B cell (primary cell): ENCODE measurements around the gene SMURF2. TPM values are rescaled to one million over a fixed set of nuclear protein-coding genes. Genes with fewer than 3 reads are reported as not detected.

ENCODE experiments used
- ATAC-seq: fragments of 200-7000 bp; cut with Tn5 transposase; one replicate; pipeline ENCODE4 v1.10.0; 2021; ENCODE audit warnings: low read depth, mild to moderate bottlenecking, moderate number of reproducible peaks, moderate library complexity
- CTCF ChIA-PET: fragments of 350-600 bp; sonication (Branson Sonifier 250); formaldehyde crosslinking; loops from one replicate; lab custom pipeline; 2021; ENCODE audit warnings: antibody characterized with exemption, inconsistent platforms; lab: Charles Lee
- POLR2A ChIA-PET: fragments of 350-600 bp; sonication (Branson Sonifier 250); formaldehyde crosslinking; loops from one replicate; lab custom pipeline; 2021; ENCODE audit warnings: antibody characterized with exemption; lab: Charles Lee
- DNase-seq: peaks from one replicate; pipeline ENCODE4 v3.0.0; 2013
- H2AFZ ChIP-seq: 2 replicates; pipeline ENCODE4 v1.6.1; 2012; ENCODE audit warnings: mild to moderate bottlenecking, low read depth, low read length; ENCODE audit not compliant: insufficient read depth, poor library complexity, severe bottlenecking
- H3K27ac ChIP-seq, 2 donors: 1 replicate in 1 of 2; 2 replicates in 1 of 2; pipeline ENCODE4 v1.5.1; 2012 to 2013; ENCODE audit warnings: low read length in 2 of 2, mild to moderate bottlenecking in 2 of 2, moderate library complexity in 1 of 2
- H3K27me3 ChIP-seq, 4 experiments: fragments of 200-600 bp in 1 of 4; sonication (generic) in 1 of 4; replicated peaks in 1 of 4; 1 replicate in 2 of 4; 2 replicates in 2 of 4; pipeline versions ENCODE4 v1.6.1 to v1.7.0; 2013 to 2016; ENCODE audit warnings: low read length in 3 of 4, mild to moderate bottlenecking in 2 of 4, mixed read lengths in 1 of 4, moderate library complexity in 1 of 4; ENCODE audit not compliant: insufficient read depth in 4 of 4, control insufficient read depth in 3 of 4; ENCODE audit errors: control extremely low read depth in 1 of 4
- H3K36me3 ChIP-seq, 2 experiments: replicated peaks in 1 of 2; 1 replicate in 1 of 2; 2 replicates in 1 of 2; pipeline versions ENCODE4 v1.6.1 to v1.7.1; 2013; ENCODE audit warnings: low read length in 1 of 2; ENCODE audit not compliant: insufficient read depth in 2 of 2, control insufficient read depth in 1 of 2; ENCODE audit errors: control extremely low read depth in 1 of 2, extremely low read depth in 1 of 2
- H3K4me1 ChIP-seq, 2 donors: fragments of 200-600 bp in 1 of 2; sonication (generic) in 1 of 2; 1 replicate in 1 of 2; 2 replicates in 1 of 2; pipeline versions ENCODE4 v1.5.1 to v1.6.1; 2013 to 2017; ENCODE audit warnings: low read length in 2 of 2; ENCODE audit not compliant: control insufficient read depth in 2 of 2, insufficient read depth in 2 of 2
- H3K4me2 ChIP-seq: replicated peaks from 2 replicates; pipeline ENCODE3; 2012; ENCODE audit warnings: mild to moderate bottlenecking, low read depth, low read length; ENCODE audit not compliant: poor library complexity, severe bottlenecking
- H3K4me3 ChIP-seq, 5 experiments: fragments of 200-600 bp in 1 of 5; sonication (generic) in 1 of 5; 1 replicate in 3 of 5; 2 replicates in 2 of 5; pipeline versions ENCODE4 v1.5.1 to v1.7.0; 2011 to 2016; ENCODE audit warnings: low read length in 4 of 5, mild to moderate bottlenecking in 4 of 5, low read depth in 2 of 5, control low read depth in 1 of 5, moderate library complexity in 1 of 5; ENCODE audit not compliant: insufficient read depth in 1 of 5; ENCODE audit errors: control extremely low read depth in 1 of 5, extremely low read depth in 1 of 5
- H3K79me2 ChIP-seq: fragments of 200-600 bp; sonication (generic); one replicate; pipeline ENCODE4 v1.6.0; 2016; ENCODE audit warnings: low read length; ENCODE audit not compliant: control insufficient read depth, insufficient read depth
- H3K9ac ChIP-seq: fragments of 200-600 bp; sonication (generic); 2 replicates; pipeline ENCODE4 v1.6.1; 2017; ENCODE audit warnings: mild to moderate bottlenecking, low read length, moderate library complexity
- H3K9me3 ChIP-seq, 3 donors: one replicate each; pipeline versions ENCODE4 v1.6.1 to v1.7.1; 2013; ENCODE audit warnings: low read length in 2 of 3; ENCODE audit not compliant: control insufficient read depth in 2 of 3, insufficient read depth in 1 of 3; ENCODE audit errors: control extremely low read depth in 1 of 3
- H4K20me1 ChIP-seq: 2 replicates; pipeline ENCODE4 v1.6.0; 2012; ENCODE audit warnings: mild to moderate bottlenecking, low read length; ENCODE audit not compliant: insufficient read depth, control insufficient read depth, poor library complexity, severe bottlenecking
- H3K27ac Mint-ChIP-seq: one replicate; pipeline ENCODE4 v1.8.0; 2021; ENCODE audit warnings: mixed read lengths
- H3K27me3 Mint-ChIP-seq: one replicate; pipeline ENCODE4 v1.8.0; 2021; ENCODE audit warnings: mixed read lengths
- H3K4me1 Mint-ChIP-seq: one replicate; pipeline ENCODE4 v1.8.0; 2021; ENCODE audit warnings: mixed read lengths
- H3K4me3 Mint-ChIP-seq: one replicate; pipeline ENCODE4 v1.8.0; 2021; ENCODE audit warnings: mixed read lengths
- H3K9me3 Mint-ChIP-seq: one replicate; pipeline ENCODE4 v1.8.0; 2022; ENCODE audit warnings: mixed read lengths; ENCODE audit not compliant: insufficient read depth
- EZH2 ChIP-seq: IDR thresholded peaks from 2 replicates; pipeline ENCODE4 v1.6.1; 2012; ENCODE audit warnings: borderline replicate concordance, low read depth, mild to moderate bottlenecking, moderate library complexity, low read length; ENCODE audit not compliant: insufficient read depth, poor library complexity, severe bottlenecking
- WGBS: methylation state at CpG from one replicate; pipeline ENCODE4 v1.1.5; 2013; ENCODE audit warnings: missing lambda C conversion rate; ENCODE audit not compliant: insufficient coverage; 5-methylcytosine and 5-hydroxymethylcytosine counted together
- intact Hi-C: fragments of 100-400 bp; cut with micrococcal nuclease; formaldehyde crosslinking; loops from one replicate; pipeline ENCODE4 v1.10.0; 2022
- polyA plus RNA-seq: library from polyadenylated mRNA; depleted of rRNA; stranded (reverse); fragments of >200 nt; gene quantifications from 2 replicates; pipeline ENCODE4 v1.2.3, GENCODE V29; 2012
- total RNA-seq, 2 donors: library from RNA; stranded (reverse); fragments of 120-200 nt in 1 of 2; gene quantifications; 1 replicate in 1 of 2; 2 replicates in 1 of 2; pipeline versions ENCODE4 v1.2.3 to v1.2.4, GENCODE V29; 2013 to 2022
- TF ChIP-seq, protein P1 (sequence below): fragments of 200-600 bp; IDR thresholded peaks from one replicate; pipeline ENCODE4 v1.8.0; 2022; ENCODE audit warnings: antibody characterized with exemption, mild to moderate bottlenecking

The SMURF2 gene
- total and polyA plus RNA-seq, 2 donors (not counting 1 experiment from before 2014, with no cell fraction given) = 9.2 to 32.8 TPM

DNA sequence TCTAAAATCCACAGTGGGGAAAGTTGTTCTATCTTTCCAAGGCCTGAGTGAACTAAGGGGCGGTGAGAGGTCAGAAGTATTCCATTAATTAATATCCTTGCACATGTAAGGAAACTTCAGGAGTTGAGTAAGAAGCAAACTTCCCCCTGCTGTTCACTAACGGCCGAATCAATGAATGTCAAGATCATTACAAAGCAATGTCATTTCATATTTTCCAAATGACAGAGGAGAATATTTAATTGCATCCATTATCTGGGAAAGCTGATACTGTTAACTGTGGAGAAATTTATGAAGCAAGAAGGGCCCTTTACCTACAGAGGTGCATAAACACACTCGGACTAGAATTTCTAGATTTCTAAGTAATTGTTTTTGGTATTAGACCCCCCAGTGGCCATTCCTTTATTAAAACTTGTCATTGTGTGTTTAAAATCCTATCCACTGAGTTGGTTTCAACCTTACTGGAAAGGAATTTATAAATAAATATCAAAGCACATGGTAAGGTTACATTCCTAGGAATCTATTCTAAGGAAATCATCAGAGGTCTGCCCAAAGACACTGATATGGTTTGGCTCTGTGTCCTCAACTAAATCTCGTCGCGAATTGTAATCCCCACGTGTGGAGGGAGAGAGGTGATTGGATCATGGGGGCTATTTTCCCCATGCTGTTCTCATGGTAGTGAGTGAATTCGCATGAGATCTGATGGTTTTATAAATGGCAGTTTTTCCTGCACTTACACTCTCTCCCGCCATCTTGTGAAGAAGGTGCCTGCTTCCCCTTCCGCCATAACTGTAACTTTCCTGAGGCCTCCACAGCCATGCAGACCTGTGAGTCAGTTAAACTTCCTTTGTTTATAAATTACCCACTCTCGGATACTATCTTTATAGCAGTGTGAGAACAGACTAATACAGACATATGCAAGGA, 20.4 kb upstream of the SMURF2 start:
- H3K36me3 ChIP-seq = no peaks in the 10 kb centered on the region
- 94% methylated on average over 6 of the region's 12 CpGs for WGBS
- H3K27ac ChIP-seq = no peak overlapping the region
- Mint-ChIP-seq H3K4me1 (no peaks in the 10 kb centered on the region), H3K4me3 (no peak overlapping the region), H3K9me3 (no peaks in the 10 kb centered on the region), H3K27me3 (no peaks in the 10 kb centered on the region), H3K27ac (no peak overlapping the region)
- H3K4me1 ChIP-seq = no peaks in the 10 kb centered on the region
- no peak for DNase-seq
- H4K20me1 ChIP-seq = no peaks in the 10 kb centered on the region
- ChIA-PET POLR2A (no interaction called here), CTCF (no interaction called here)
- no peaks in the 10 kb centered on the region for H3K9me3 ChIP-seq
- H3K4me3 ChIP-seq = no peak overlapping the region
- no peaks in the 10 kb centered on the region for H3K79me2 ChIP-seq
- TF ChIP-seq, protein P1, sequence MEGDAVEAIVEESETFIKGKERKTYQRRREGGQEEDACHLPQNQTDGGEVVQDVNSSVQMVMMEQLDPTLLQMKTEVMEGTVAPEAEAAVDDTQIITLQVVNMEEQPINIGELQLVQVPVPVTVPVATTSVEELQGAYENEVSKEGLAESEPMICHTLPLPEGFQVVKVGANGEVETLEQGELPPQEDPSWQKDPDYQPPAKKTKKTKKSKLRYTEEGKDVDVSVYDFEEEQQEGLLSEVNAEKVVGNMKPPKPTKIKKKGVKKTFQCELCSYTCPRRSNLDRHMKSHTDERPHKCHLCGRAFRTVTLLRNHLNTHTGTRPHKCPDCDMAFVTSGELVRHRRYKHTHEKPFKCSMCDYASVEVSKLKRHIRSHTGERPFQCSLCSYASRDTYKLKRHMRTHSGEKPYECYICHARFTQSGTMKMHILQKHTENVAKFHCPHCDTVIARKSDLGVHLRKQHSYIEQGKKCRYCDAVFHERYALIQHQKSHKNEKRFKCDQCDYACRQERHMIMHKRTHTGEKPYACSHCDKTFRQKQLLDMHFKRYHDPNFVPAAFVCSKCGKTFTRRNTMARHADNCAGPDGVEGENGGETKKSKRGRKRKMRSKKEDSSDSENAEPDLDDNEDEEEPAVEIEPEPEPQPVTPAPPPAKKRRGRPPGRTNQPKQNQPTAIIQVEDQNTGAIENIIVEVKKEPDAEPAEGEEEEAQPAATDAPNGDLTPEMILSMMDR = no peak
- TF ChIP-seq EZH2 = no peak
- peaks cover 0 to 3% (median 0%) of the 10 kb centered on the region in 4 experiments for H3K27me3 ChIP-seq
- intact Hi-C loops = no loop called here
- no peak overlapping the region for H3K4me2 ChIP-seq
- no peak overlapping the region for H3K9ac ChIP-seq
- no peak for ATAC-seq
- H2AFZ ChIP-seq = no peak overlapping the region

DNA sequence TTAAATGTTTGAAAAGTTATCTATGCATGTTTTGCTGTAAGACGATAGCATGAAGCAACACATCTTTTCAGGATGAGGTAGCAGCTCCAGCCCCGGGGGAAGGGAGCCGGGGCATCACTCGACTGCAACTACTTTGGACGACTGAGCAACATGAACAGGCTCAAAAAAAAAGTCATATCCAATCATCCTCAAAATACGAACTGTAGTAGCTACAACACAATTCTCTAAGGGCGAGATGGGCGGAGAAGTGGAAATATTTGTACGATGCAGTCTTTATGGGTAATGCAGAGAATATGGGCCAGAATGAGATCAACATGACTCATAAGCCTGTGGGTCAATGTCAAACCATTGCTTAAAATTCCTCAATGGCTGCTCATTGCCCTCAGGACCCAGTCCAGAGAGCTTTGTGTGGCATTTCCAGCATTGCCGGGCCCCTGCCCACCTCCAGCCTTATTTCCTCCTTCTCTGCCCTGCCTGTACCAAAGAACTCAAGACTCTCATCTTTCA, 17.7 kb upstream of the SMURF2 start:
- ATAC-seq (no peak), DNase-seq (no peak)
- Histone ChIP-seq H4K20me1 (no peaks in the 10 kb centered on the region), H3K4me3 (no peak overlapping the region), H3K9ac (no peak overlapping the region), H3K9me3 (no peaks in the 10 kb centered on the region), H2AFZ (no peak overlapping the region), H3K27ac (no peak overlapping the region), H3K4me2 (no peak overlapping the region), H3K79me2 (no peaks in the 10 kb centered on the region), H3K27me3 (peaks cover 0 to 3% (median 0%) of the 10 kb centered on the region in 4 experiments), H3K4me1 (no peaks in the 10 kb centered on the region), H3K36me3 (no peaks in the 10 kb centered on the region)
- Mint-ChIP-seq H3K9me3 (no peaks in the 10 kb centered on the region), H3K4me1 (no peaks in the 10 kb centered on the region), H3K27ac (no peak overlapping the region), H3K4me3 (no peak overlapping the region), H3K27me3 (no peaks in the 10 kb centered on the region)
- intact Hi-C loops = no loop called here
- ChIA-PET POLR2A (no interaction called here), CTCF (interaction anchor here (0.6 kb wide), 1 partner anchor 51 kb away, joined by 3 read pairs; no protein-coding TSS in a partner anchor)
- 100% methylated on average over 3 of the region's 10 CpGs for WGBS
- TF ChIP-seq, protein P1 = no peak
- no peak for TF ChIP-seq EZH2
